Endothelial cell of umbilical vein (primary cell): Measurements from ENCODE around the gene SGSM1. TPM values are rescaled to one million over a fixed set of nuclear protein-coding genes. Genes with fewer than 3 reads are reported as not detected.

Experiments used
- BruUV-seq: library from RNA; stranded (reverse); fragments of 400-500 nt; replicated peaks from 2 replicates; lab custom pipeline; 2021; lab: Mats Ljungman, UMichigan
- CTCF ChIA-PET: fragments of 300-600, 350-600 bp; sonication (Branson Sonifier 250); formaldehyde crosslinking; loops from one replicate; lab custom pipeline; 2021; ENCODE audit warnings: antibody characterized with exemption, inconsistent platforms; lab: Charles Lee
- POLR2A ChIA-PET: fragments of 300-600, 350-600 bp; sonication (Branson Sonifier 250); formaldehyde crosslinking; loops from one replicate; lab custom pipeline; 2021; ENCODE audit warnings: antibody characterized with exemption, inconsistent platforms; lab: Charles Lee
- DNase-seq: peaks from one replicate; pipeline ENCODE4 v3.0.0-alpha.2; 2011; ENCODE audit warnings: low read depth, low spot score
- FAIRE-seq: peaks from 2 replicates; lab custom pipeline; 2011; peaks lifted over from hg19 to GRCh38; lab: Jason Lieb, UNC
- H2AFZ ChIP-seq: 2 replicates; pipeline ENCODE4 v1.6.0; 2012; ENCODE audit warnings: low read depth, low read length, control low read depth, inconsistent platforms
- H3K27ac ChIP-seq: 2 replicates; pipeline ENCODE4 v1.5.1; 2011; ENCODE audit warnings: low read depth, mild to moderate bottlenecking, control low read depth, low read length, moderate library complexity; ENCODE audit not compliant: insufficient read depth
- H3K27me3 ChIP-seq, 2 experiments: 2 replicates each; pipeline versions ENCODE4 v1.6.0 to v1.6.1; 2011; ENCODE audit warnings: low read length in 2 of 2, mixed read lengths in 1 of 2; ENCODE audit not compliant: control insufficient read depth in 2 of 2, insufficient read depth in 2 of 2
- H3K36me3 ChIP-seq, 2 experiments: 2 replicates in 1 of 2; 3 replicates in 1 of 2; pipeline ENCODE4 v1.5.1; 2011; ENCODE audit warnings: low read length in 2 of 2, mild to moderate bottlenecking in 1 of 2, moderate library complexity in 1 of 2; ENCODE audit not compliant: control insufficient read depth in 2 of 2, insufficient read depth in 2 of 2; ENCODE audit errors: extremely low read depth in 1 of 2
- H3K4me1 ChIP-seq: 3 replicates; pipeline ENCODE4 v1.5.1; 2011; ENCODE audit warnings: mild to moderate bottlenecking, low read length; ENCODE audit not compliant: control insufficient read depth, insufficient read depth; ENCODE audit errors: extremely low read depth
- H3K4me2 ChIP-seq: 2 replicates; pipeline ENCODE4 v1.6.1; 2011; ENCODE audit warnings: low read length, control low read depth, mixed read lengths; ENCODE audit not compliant: insufficient read depth
- H3K4me3 ChIP-seq, 3 experiments: fragments of 200-600 bp in 1 of 3; sonication (generic), shearing (Covaris generic) in 1 of 3; replicated peaks in 1 of 3; 2 replicates each; pipeline ENCODE4 v1.5.1; 2011 to 2016; ENCODE audit warnings: control low read depth in 3 of 3, low read length in 3 of 3, mild to moderate bottlenecking in 2 of 3, inconsistent platforms in 1 of 3, low read depth in 1 of 3, moderate library complexity in 1 of 3; ENCODE audit not compliant: insufficient read depth in 1 of 3
- H3K79me2 ChIP-seq: 2 replicates; pipeline ENCODE4 v1.6.0; 2012; ENCODE audit warnings: low read length, inconsistent platforms; ENCODE audit not compliant: control insufficient read depth, insufficient read depth
- H3K9ac ChIP-seq: replicated peaks from 2 replicates; pipeline ENCODE3; 2011; ENCODE audit warnings: low read length, control low read depth; ENCODE audit not compliant: insufficient read depth; ENCODE audit errors: extremely low read depth
- H3K9me1 ChIP-seq: replicated peaks from 3 replicates; pipeline ENCODE4 v1.6.0; 2011; ENCODE audit warnings: mild to moderate bottlenecking, low read length; ENCODE audit not compliant: control insufficient read depth, insufficient read depth; ENCODE audit errors: extremely low read depth
- H3K9me3 ChIP-seq: replicated peaks from 2 replicates; pipeline ENCODE4 v1.5.1; 2012; ENCODE audit warnings: low read length, inconsistent platforms; ENCODE audit not compliant: control insufficient read depth, insufficient read depth
- H4K20me1 ChIP-seq: replicated peaks from 2 replicates; pipeline ENCODE3; 2011; ENCODE audit warnings: mild to moderate bottlenecking, low read length; ENCODE audit not compliant: control insufficient read depth, insufficient read depth; ENCODE audit errors: extremely low read depth
- EZH2 ChIP-seq: IDR thresholded peaks from 2 replicates; pipeline ENCODE4 v1.6.1; 2012; ENCODE audit warnings: borderline replicate concordance, low read depth, mild to moderate bottlenecking, moderate library complexity, low read length, inconsistent platforms; ENCODE audit not compliant: severe bottlenecking
- FOS ChIP-seq: IDR thresholded peaks from 2 replicates; pipeline ENCODE4 v1.6.1; 2011; ENCODE audit warnings: mild to moderate bottlenecking, low read length, moderate library complexity, borderline replicate concordance; ENCODE audit not compliant: insufficient read depth
- GATA2 ChIP-seq: IDR thresholded peaks from 2 replicates; pipeline ENCODE4 v1.7.0; 2011; ENCODE audit warnings: low read depth, mild to moderate bottlenecking, moderate library complexity, mixed read lengths, low read length; ENCODE audit not compliant: insufficient read length, insufficient read depth
- JUN ChIP-seq: IDR thresholded peaks from 2 replicates; pipeline ENCODE4 v1.6.1; 2011; ENCODE audit warnings: borderline replicate concordance, low read depth; ENCODE audit not compliant: insufficient read length, insufficient read depth
- MYC ChIP-seq: IDR thresholded peaks from one replicate; pipeline ENCODE4 v1.6.1; 2011; ENCODE audit warnings: mild to moderate bottlenecking, low read depth, low read length
- POLR2A ChIP-seq: IDR thresholded peaks from 2 replicates; pipeline ENCODE4 v1.6.1; 2012; ENCODE audit warnings: low read depth, mild to moderate bottlenecking, control low read depth, low read length
- POLR2AphosphoS5 ChIP-seq: IDR thresholded peaks from 2 replicates; pipeline ENCODE4 v1.6.1; 2012; ENCODE audit warnings: low read depth, mild to moderate bottlenecking, control low read depth, low read length, moderate library complexity; ENCODE audit not compliant: insufficient read depth
- dilution Hi-C: fragments of 300-500 bp; cut with MboI; formaldehyde crosslinking; loops from one replicate; pipeline ENCODE4 v1.15.0; 2019; ENCODE audit warnings: low sequenced_read_pairs; ENCODE audit not compliant: extremely low pct_ligation_motif_present
- intact Hi-C: fragments of 100-400 bp; cut with micrococcal nuclease; formaldehyde crosslinking; loops from one replicate; pipeline ENCODE4 v1.10.0; 2022
- polyA plus RNA-seq, 4 experiments: library from polyadenylated mRNA; depleted of rRNA in 3 of 4; stranded (reverse) in 3 of 4; unstranded in 1 of 4; fragments of >200 nt; gene quantifications; 2 replicates each; pipeline versions ENCODE4 v1.2.1 to v1.2.3, GENCODE V29; 2011 to 2012; ENCODE audit warnings: missing spikeins in 1 of 4
- total RNA-seq: library from RNA; stranded (reverse); gene quantifications from 2 replicates; pipeline ENCODE4 v1.2.3, GENCODE V29; 2021
- TF ChIP-seq, protein P1 (sequence below): IDR thresholded peaks from 2 replicates; pipeline ENCODE4 v1.6.1; 2011; ENCODE audit not compliant: insufficient read depth, insufficient read length
- TF ChIP-seq, protein P2 (sequence below), 2 donors: IDR thresholded peaks; 1 replicate in 1 of 2; 2 replicates in 1 of 2; pipeline ENCODE4 v1.5.1; 2011; ENCODE audit warnings: low read length in 2 of 2, mild to moderate bottlenecking in 2 of 2, moderate library complexity in 2 of 2, control low read depth in 1 of 2, inconsistent platforms in 1 of 2, low read depth in 1 of 2; ENCODE audit not compliant: insufficient read depth in 1 of 2; ENCODE audit errors: extremely low read depth in 1 of 2

SGSM1 gene
- total and polyA plus RNA-seq, 2 donors (not counting 3 experiments of a cell fraction or from before 2014, with no cell fraction given) = 0.10 to 1.1 TPM

DNA sequence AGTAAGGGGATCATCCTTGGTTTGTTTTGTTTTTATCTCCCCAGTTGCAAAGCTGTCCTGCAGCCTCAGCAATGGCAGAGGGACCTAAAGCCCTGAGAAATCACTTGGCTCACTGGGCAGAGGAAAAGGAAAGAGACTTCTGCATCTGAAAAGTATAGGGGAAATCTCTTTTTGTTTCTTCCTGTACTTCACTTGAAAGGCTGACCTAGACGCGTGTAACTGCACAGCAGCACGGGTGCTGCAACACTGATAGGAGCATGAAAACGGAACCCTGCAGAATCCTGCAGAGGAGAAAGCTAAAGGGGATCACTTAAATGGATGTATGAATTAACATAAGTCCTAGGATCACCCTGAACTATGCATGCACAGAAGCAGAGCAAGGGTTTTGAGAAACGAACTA lies 29.5 kb upstream of the SGSM1 start:
- H3K36me3 ChIP-seq = no peaks in the 10 kb centered on the region
- no peak overlapping the region for H2AFZ ChIP-seq
- no TSS peak for BruUV-seq
- H3K27me3 ChIP-seq = peaks cover 4 to 9% of the 10 kb centered on the region in 2 experiments
- no peak overlapping the region for H3K9ac ChIP-seq
- no peak overlapping the region for H3K4me2 ChIP-seq
- ChIA-PET POLR2A (no interaction called here), CTCF (interaction anchor here (1.3 to 1.5 kb wide), 2 partner anchors 27 to 70 kb away, joined by 3 to 6 read pairs; no protein-coding TSS in a partner anchor)
- DNase-seq = no peak
- dilution Hi-C loops = no loop called here
- TF ChIP-seq EZH2 (no peak), POLR2AphosphoS5 (no peak), MYC (no peak), FOS (no peak), JUN (no peak), GATA2 (no peak), POLR2A (no peak)
- TF ChIP-seq, protein P1, sequence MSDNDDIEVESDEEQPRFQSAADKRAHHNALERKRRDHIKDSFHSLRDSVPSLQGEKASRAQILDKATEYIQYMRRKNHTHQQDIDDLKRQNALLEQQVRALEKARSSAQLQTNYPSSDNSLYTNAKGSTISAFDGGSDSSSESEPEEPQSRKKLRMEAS = no peak
- TF ChIP-seq, protein P2, sequence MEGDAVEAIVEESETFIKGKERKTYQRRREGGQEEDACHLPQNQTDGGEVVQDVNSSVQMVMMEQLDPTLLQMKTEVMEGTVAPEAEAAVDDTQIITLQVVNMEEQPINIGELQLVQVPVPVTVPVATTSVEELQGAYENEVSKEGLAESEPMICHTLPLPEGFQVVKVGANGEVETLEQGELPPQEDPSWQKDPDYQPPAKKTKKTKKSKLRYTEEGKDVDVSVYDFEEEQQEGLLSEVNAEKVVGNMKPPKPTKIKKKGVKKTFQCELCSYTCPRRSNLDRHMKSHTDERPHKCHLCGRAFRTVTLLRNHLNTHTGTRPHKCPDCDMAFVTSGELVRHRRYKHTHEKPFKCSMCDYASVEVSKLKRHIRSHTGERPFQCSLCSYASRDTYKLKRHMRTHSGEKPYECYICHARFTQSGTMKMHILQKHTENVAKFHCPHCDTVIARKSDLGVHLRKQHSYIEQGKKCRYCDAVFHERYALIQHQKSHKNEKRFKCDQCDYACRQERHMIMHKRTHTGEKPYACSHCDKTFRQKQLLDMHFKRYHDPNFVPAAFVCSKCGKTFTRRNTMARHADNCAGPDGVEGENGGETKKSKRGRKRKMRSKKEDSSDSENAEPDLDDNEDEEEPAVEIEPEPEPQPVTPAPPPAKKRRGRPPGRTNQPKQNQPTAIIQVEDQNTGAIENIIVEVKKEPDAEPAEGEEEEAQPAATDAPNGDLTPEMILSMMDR (IDR thresholded peaks at IDR 0.05; ENCODE audit: extremely low read depth in 1 of 2, insufficient read depth in 1 of 2, low read depth in 1 of 2, low read length in 2 of 2) = no peak
- no peak overlapping the region for H3K27ac ChIP-seq
- no peaks in the 10 kb centered on the region for H3K9me3 ChIP-seq
- no peaks in the 10 kb centered on the region for H3K9me1 ChIP-seq
- no peaks in the 10 kb centered on the region for H3K4me1 ChIP-seq
- no peaks in the 10 kb centered on the region for H3K79me2 ChIP-seq
- intact Hi-C loops = no loop called here
- no peak overlapping the region for H3K4me3 ChIP-seq
- no peak for FAIRE-seq
- H4K20me1 ChIP-seq = no peaks in the 10 kb centered on the region
